ENCODE results near the gene PSMG4. TPM values are rescaled to one million over a fixed set of nuclear protein-coding genes. Genes with fewer than 3 reads are reported as not detected.

PSMG4 gene
- total and polyA plus RNA-seq, 2 of the 8 experiments (the other 6 are each of a cell fraction or from before 2014, with no cell fraction given), result 40.6 to 113 TPM

- TF ChIP-seq EZH2 (IDR thresholded peaks at IDR 0.05; ENCODE audit: low read depth, low read length, severe bottlenecking), result peak; percentile 47
- no peak for TF ChIP-seq BACH1 (IDR thresholded peaks at IDR 0.05; ENCODE audit: low read length)
- TF ChIP-seq SAP30 (IDR thresholded peaks at IDR 0.05; ENCODE audit: insufficient read depth, insufficient replicate concordance, low read length), result no peak
- no peak for TF ChIP-seq JUND (IDR thresholded peaks at IDR 0.05; ENCODE audit: low read length)
- peak; percentile 14 for TF ChIP-seq NANOG (IDR thresholded peaks at IDR 0.05; ENCODE audit: insufficient read depth, low read depth, low read length, poor library complexity, severe bottlenecking)
- TF ChIP-seq MAFK (IDR thresholded peaks at IDR 0.05; ENCODE audit: low read depth, low read length), result no peak
- no peak for TF ChIP-seq RFX5 (IDR thresholded peaks at IDR 0.05; ENCODE audit: borderline replicate concordance, low read depth, low read length)
- TF ChIP-seq SP1 (IDR thresholded peaks at IDR 0.05; ENCODE audit: low read depth, low read length), result no peak
- TF ChIP-seq POLR2A (IDR thresholded peaks at IDR 0.05; ENCODE audit: control extremely low read depth in 1 of 2, low read depth in 2 of 2, low read length in 2 of 2), result no peak
- no peak for TF ChIP-seq TCF12 (IDR thresholded peaks at IDR 0.05; ENCODE audit: low read depth, low read length)
- no peak for TF ChIP-seq TAF7 (optimal IDR thresholded peaks at IDR 0.05; ENCODE audit: borderline replicate concordance, low read depth, low read length)
- no peak for TF ChIP-seq BRCA1 (IDR thresholded peaks at IDR 0.05; ENCODE audit: low read depth, low read length)
- no peak for TF ChIP-seq TAF1 (IDR thresholded peaks at IDR 0.05; ENCODE audit: low read depth, low read length)
- TF ChIP-seq CBX5 (IDR thresholded peaks at IDR 0.05; ENCODE audit: low read depth, low read length), result no peak
- TF ChIP-seq PHF8 (conservative IDR thresholded peaks at IDR 0.05; ENCODE audit: low read depth, low read length), result no peak
- TF ChIP-seq KDM4A (IDR thresholded peaks at IDR 0.05; ENCODE audit: low read depth, low read length, severe bottlenecking), result no peak
- no peak for TF ChIP-seq GABPA (IDR thresholded peaks at IDR 0.05; ENCODE audit: borderline replicate concordance, insufficient read depth, low read length)
- no peak for TF ChIP-seq EGR1 (IDR thresholded peaks at IDR 0.05; ENCODE audit: borderline replicate concordance, low read depth, low read length)
- no peak for TF ChIP-seq ZNF274 (IDR thresholded peaks at IDR 0.05; ENCODE audit: borderline replicate concordance, extremely low read depth, low read length)
- no peak for TF ChIP-seq CEBPB (IDR thresholded peaks at IDR 0.05; ENCODE audit: low read depth, low read length)
- no peak for TF ChIP-seq SIX5 (IDR thresholded peaks at IDR 0.05; ENCODE audit: low read depth, low read length)
- TF ChIP-seq TBP (IDR thresholded peaks at IDR 0.05; ENCODE audit: low read depth, low read length), result no peak
- no peak for TF ChIP-seq CHD1 (IDR thresholded peaks at IDR 0.05; ENCODE audit: low read depth, low read length)
- TF ChIP-seq MAX (IDR thresholded peaks at IDR 0.05), result peak; percentile 68; the same call in 1 of the 2 replicates
- TF ChIP-seq ATF2 (IDR thresholded peaks at IDR 0.05; ENCODE audit: low read length), result no peak
Measured at GRCh38 chr6:3229566-3230178, 29.1 kb upstream of the PSMG4 start (continued).

All from H1 (cell line).